K562 (cell line): Measurements from ENCODE around the gene AHNAK. TPM values are rescaled to one million over a fixed set of nuclear protein-coding genes. Genes with fewer than 3 reads are reported as not detected.

Experiments used
- CBX5 ChIP-seq: IDR thresholded peaks from 2 replicates; pipeline ENCODE4 v1.6.1; 2014; ENCODE audit warnings: low read depth, borderline replicate concordance
- DPF2 ChIP-seq: fragments of 450-650 bp; IDR thresholded peaks from 2 replicates; pipeline ENCODE4 v1.6.1; 2016
- GATA2 ChIP-seq: sonication (generic); formaldehyde crosslinking; IDR thresholded peaks from 2 replicates; pipeline ENCODE4 v1.4.0; 2020; ENCODE audit warnings: mild to moderate bottlenecking, missing genetic modification reagents
- MEIS2 ChIP-seq: fragments of 450-650 bp; IDR thresholded peaks from 2 replicates; pipeline ENCODE4 v1.6.1; 2014; ENCODE audit warnings: mild to moderate bottlenecking; ENCODE audit not compliant: partially characterized antibody
- ZNF395 ChIP-seq: fragments of 200-800 bp; sonication (Bioruptor generic); IDR thresholded peaks from 2 replicates; pipeline ENCODE4 v1.6.1; 2017; ENCODE audit warnings: missing genetic modification characterization, missing compliant biosample characterization
- ZNF644 ChIP-seq: fragments of 200-800 bp; sonication (Bioruptor generic); IDR thresholded peaks from 2 replicates; pipeline ENCODE4 v1.6.1; 2016; ENCODE audit warnings: low read depth, missing genetic modification characterization, missing compliant biosample characterization
- polyA plus RNA-seq, 8 experiments: library from polyadenylated mRNA; depleted of rRNA in 4 of 8; stranded (reverse) in 5 of 8; unstranded in 3 of 8; fragments of >200 nt; fragmentation: Nextera tagmentation in 2 of 8; fragmentation: Illumina TruSeq in 1 of 8; extraction: Ambion mirVana in 2 of 8; extraction: Trizol in 1 of 8; gene quantifications; 2 replicates each; pipeline versions ENCODE4 v1.2.1 to v1.2.3, GENCODE V29; 2011 to 2014; ENCODE audit warnings: inconsistent platforms in 1 of 8, missing spikeins in 1 of 8
- total RNA-seq, 7 experiments: library from RNA; depleted of rRNA in 6 of 7; stranded (reverse); fragments of >200 nt in 6 of 7; fragmentation: Illumina TruSeq in 2 of 7; extraction: Trizol in 2 of 7; gene quantifications; 2 replicates each; pipeline versions ENCODE4 v1.2.1 to v1.2.3, GENCODE V29; 2011 to 2021; ENCODE audit warnings: low replicate concordance in 1 of 7
- TF ChIP-seq, protein P1 (sequence below), 2 experiments: IDR thresholded peaks in 1 of 2; conservative IDR thresholded peaks in 1 of 2; 2 replicates each; pipeline ENCODE4 v1.6.1; 2016; ENCODE audit warnings: low read depth in 2 of 2, mild to moderate bottlenecking in 1 of 2, missing compliant biosample characterization in 1 of 2, missing genetic modification characterization in 1 of 2, moderate library complexity in 1 of 2
- TF ChIP-seq, protein P2 (sequence below), 2 experiments: fragments of 450-650 bp; formaldehyde crosslinking in 1 of 2; IDR thresholded peaks; 2 replicates each; pipeline versions ENCODE4 v1.4.0 to v1.6.1; 2014 to 2020; ENCODE audit warnings: mild to moderate bottlenecking in 2 of 2, borderline replicate concordance in 1 of 2, low read depth in 1 of 2
- TF ChIP-seq, protein P3 (sequence below): sonication (generic); formaldehyde crosslinking; IDR thresholded peaks from 2 replicates; pipeline ENCODE4 v1.4.0; 2020; ENCODE audit warnings: mild to moderate bottlenecking, missing genetic modification reagents

Gene AHNAK
- total and polyA plus RNA-seq, 9 of the 15 experiments (the other 6 are each of a cell fraction or from before 2014, with no cell fraction given), result 1.5 to 89.7 (median 45.0) TPM

GRCh38 chr11:62555464-62556107 lies 9.0 kb upstream of the AHNAK start (continued):
- TF ChIP-seq, protein P1, sequence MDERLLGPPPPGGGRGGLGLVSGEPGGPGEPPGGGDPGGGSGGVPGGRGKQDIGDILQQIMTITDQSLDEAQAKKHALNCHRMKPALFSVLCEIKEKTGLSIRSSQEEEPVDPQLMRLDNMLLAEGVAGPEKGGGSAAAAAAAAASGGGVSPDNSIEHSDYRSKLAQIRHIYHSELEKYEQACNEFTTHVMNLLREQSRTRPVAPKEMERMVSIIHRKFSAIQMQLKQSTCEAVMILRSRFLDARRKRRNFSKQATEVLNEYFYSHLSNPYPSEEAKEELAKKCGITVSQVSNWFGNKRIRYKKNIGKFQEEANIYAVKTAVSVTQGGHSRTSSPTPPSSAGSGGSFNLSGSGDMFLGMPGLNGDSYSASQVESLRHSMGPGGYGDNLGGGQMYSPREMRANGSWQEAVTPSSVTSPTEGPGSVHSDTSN (CRISPR knock-in tag; IDR thresholded peaks at IDR 0.05; ENCODE audit: low read depth), result no peak
- TF ChIP-seq, protein P1 (tag; conservative IDR thresholded peaks at IDR 0.05; ENCODE audit: low read depth), result 0 out of 2 replicates have a peak, but pooled peaks have one; percentile 36
- TF ChIP-seq ZNF395, result 0 out of 2 replicates have a peak, but pooled peaks have one; percentile 46
- TF ChIP-seq MEIS2, result peak; percentile 81
- peak; percentile 56; the same call in 1 of the 2 replicates for TF ChIP-seq GATA2 (CRISPR knock-in tag)
- TF ChIP-seq, protein P2, sequence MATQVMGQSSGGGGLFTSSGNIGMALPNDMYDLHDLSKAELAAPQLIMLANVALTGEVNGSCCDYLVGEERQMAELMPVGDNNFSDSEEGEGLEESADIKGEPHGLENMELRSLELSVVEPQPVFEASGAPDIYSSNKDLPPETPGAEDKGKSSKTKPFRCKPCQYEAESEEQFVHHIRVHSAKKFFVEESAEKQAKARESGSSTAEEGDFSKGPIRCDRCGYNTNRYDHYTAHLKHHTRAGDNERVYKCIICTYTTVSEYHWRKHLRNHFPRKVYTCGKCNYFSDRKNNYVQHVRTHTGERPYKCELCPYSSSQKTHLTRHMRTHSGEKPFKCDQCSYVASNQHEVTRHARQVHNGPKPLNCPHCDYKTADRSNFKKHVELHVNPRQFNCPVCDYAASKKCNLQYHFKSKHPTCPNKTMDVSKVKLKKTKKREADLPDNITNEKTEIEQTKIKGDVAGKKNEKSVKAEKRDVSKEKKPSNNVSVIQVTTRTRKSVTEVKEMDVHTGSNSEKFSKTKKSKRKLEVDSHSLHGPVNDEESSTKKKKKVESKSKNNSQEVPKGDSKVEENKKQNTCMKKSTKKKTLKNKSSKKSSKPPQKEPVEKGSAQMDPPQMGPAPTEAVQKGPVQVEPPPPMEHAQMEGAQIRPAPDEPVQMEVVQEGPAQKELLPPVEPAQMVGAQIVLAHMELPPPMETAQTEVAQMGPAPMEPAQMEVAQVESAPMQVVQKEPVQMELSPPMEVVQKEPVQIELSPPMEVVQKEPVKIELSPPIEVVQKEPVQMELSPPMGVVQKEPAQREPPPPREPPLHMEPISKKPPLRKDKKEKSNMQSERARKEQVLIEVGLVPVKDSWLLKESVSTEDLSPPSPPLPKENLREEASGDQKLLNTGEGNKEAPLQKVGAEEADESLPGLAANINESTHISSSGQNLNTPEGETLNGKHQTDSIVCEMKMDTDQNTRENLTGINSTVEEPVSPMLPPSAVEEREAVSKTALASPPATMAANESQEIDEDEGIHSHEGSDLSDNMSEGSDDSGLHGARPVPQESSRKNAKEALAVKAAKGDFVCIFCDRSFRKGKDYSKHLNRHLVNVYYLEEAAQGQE (IDR thresholded peaks at IDR 0.05; ENCODE audit: borderline replicate concordance), result peak; percentile 92
- TF ChIP-seq, protein P2 (CRISPR knock-in tag; IDR thresholded peaks at IDR 0.05; ENCODE audit: low read depth), result no peak
- peak; percentile 55; the same call in 1 of the 2 replicates for TF ChIP-seq ZNF644 (tag)
- TF ChIP-seq, protein P3, sequence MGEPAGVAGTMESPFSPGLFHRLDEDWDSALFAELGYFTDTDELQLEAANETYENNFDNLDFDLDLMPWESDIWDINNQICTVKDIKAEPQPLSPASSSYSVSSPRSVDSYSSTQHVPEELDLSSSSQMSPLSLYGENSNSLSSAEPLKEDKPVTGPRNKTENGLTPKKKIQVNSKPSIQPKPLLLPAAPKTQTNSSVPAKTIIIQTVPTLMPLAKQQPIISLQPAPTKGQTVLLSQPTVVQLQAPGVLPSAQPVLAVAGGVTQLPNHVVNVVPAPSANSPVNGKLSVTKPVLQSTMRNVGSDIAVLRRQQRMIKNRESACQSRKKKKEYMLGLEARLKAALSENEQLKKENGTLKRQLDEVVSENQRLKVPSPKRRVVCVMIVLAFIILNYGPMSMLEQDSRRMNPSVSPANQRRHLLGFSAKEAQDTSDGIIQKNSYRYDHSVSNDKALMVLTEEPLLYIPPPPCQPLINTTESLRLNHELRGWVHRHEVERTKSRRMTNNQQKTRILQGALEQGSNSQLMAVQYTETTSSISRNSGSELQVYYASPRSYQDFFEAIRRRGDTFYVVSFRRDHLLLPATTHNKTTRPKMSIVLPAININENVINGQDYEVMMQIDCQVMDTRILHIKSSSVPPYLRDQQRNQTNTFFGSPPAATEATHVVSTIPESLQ, result no peak
- no peak for TF ChIP-seq CBX5
- TF ChIP-seq DPF2, result peak; percentile 24; the same call in 1 of the 2 replicates
